Epithelial cell of esophagus (primary cell): ENCODE data around the gene MAGEA1.

ENCODE experiments used
- DNase-seq: peaks from one replicate; pipeline ENCODE4 v3.0.0; 2010; ENCODE audit warnings: low read depth
- H3K4me3 ChIP-seq: 2 replicates; pipeline ENCODE4 v1.5.1; 2011; ENCODE audit warnings: mild to moderate bottlenecking, low read length, control low read depth
- CTCF ChIP-seq: IDR thresholded peaks from 2 replicates; pipeline ENCODE4 v1.5.1; 2011; ENCODE audit warnings: low read depth, mild to moderate bottlenecking, low read length, control low read depth, inconsistent platforms; ENCODE audit not compliant: insufficient read depth; ENCODE audit errors: missing control alignments

MAGEA1 gene

GRCh38 chrX:153181822-153182221, 2.7 kb downstream of the MAGEA1 start:
- TF ChIP-seq CTCF = no peak
- no peak overlapping the region for H3K4me3 ChIP-seq
- no peak for DNase-seq

- H3K4me3 ChIP-seq = no peak overlapping the region
Measured at GRCh38 chrX:153184787-153185186, 5.7 kb downstream of the MAGEA1 start.

GRCh38 chrX:153190381-153190780, 11.3 kb downstream of the MAGEA1 start:
- H3K4me3 ChIP-seq = no peak overlapping the region
- no peak for TF ChIP-seq CTCF

More at GRCh38 chrX:153184787-153185186, 5.7 kb downstream of the MAGEA1 start:
- no peak for TF ChIP-seq CTCF
- no peak for DNase-seq

GRCh38 chrX:153200462-153200861, 21.4 kb downstream of the MAGEA1 start:
- DNase-seq = no peak
- H3K4me3 ChIP-seq = no peak overlapping the region
- no peak for TF ChIP-seq CTCF

More at GRCh38 chrX:153190381-153190780, 11.3 kb downstream of the MAGEA1 start:
- no peak for DNase-seq

- no peak for DNase-seq
- no peak overlapping the region for H3K4me3 ChIP-seq
- no peak for TF ChIP-seq CTCF
Measured at GRCh38 chrX:153206425-153207046, 27.5 kb downstream of the MAGEA1 start.

GRCh38 chrX:153209347-153209746, 30.3 kb downstream of the MAGEA1 start:
- no peak overlapping the region for H3K4me3 ChIP-seq
- no peak for TF ChIP-seq CTCF
- DNase-seq = no peak

GRCh38 chrX:153214934-153215333, 35.9 kb downstream of the MAGEA1 start:
- no peak for TF ChIP-seq CTCF
- no peak overlapping the region for H3K4me3 ChIP-seq
- no peak for DNase-seq
